GM18526 (cell line): Measurements from ENCODE around the gene STYK1.

Experiments
- POLR2A ChIP-seq: IDR thresholded peaks from 3 replicates; pipeline ENCODE4 v1.6.1; 2011; ENCODE audit not compliant: insufficient read length; ENCODE audit errors: extremely low read depth

Gene STYK1

GRCh38 chr12:10613349-10614055, 60.4 kb downstream of the STYK1 start, which contains the start of gene MAGOHB:
Gene MAGOHB, minus strand, starts transcription at chr12:10613609. Its CDS starts 77 bp downstream, at chr12:10613532.
- peak; percentile 78 for TF ChIP-seq POLR2A

- no peak for TF ChIP-seq POLR2A
These were observed 60.9 kb downstream of the STYK1 start for GRCh38 chr12:10612984-10613348.

DNA sequence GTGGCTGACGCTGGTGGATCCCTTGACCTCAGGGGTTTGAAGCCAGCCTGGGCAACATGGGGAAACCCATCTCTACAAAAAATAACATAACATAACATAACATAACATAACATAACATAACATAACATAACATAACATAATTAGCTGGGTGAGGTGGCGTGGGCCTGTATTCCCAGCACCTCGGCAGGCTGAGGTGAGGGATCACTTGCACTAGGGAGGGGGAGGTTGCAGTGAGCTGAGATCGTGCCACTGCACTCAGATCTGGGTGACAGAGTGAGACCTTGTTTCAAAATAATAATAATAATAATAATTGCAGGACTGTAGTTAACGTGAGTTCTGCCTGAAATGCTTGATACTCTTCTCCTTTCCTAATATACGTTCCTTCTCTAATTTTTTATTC, 61.7 kb downstream of the STYK1 start:
- TF ChIP-seq POLR2A = no peak

DNA sequence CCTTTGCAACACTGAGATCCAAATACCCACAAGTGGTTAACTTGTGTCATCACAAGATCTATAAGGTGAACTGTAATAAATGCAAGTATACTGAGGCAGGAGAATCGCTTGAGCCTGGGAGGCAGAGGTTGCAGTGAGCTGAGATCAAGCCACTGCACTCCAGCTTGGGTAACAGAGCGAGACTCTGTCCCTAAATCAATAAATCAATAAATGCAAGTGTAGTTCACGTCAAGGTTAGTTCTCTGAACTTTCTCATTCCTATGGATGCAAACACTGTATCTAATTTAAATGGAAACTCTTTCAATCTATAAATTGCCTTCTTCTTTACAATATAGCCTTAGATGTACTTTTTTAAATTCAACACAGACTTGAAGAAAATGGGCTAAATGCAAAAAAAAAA, 63.7 kb downstream of the STYK1 start:
- no peak for TF ChIP-seq POLR2A

- TF ChIP-seq POLR2A = no peak
These were observed 65.9 kb downstream of the STYK1 start for GRCh38 chr12:10607885-10608458.

GRCh38 chr12:10601860-10602259, 72.0 kb downstream of the STYK1 start:
- TF ChIP-seq POLR2A = no peak

GRCh38 chr12:10600988-10601387, 72.9 kb downstream of the STYK1 start:
- no peak for TF ChIP-seq POLR2A

DNA sequence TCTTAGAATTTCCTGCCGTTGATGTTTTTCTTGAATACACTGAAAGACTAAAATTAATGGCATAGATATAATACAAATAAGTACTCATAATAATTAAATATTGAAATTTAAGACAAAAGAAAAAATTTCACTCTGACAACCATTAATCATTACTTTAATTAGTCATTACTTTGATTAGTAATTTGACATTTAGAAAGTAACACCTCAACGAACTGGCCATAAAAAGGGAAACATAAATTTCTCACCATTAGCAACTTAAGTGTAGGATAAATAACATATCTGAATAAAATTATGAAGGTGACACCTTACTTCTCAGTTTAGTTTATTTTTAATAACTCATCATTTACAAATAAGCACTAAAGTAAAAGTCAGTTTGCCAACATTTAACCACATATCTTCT, 78.0 kb downstream of the STYK1 start:
- no peak for TF ChIP-seq POLR2A

GRCh38 chr12:10590966-10591365, 82.9 kb downstream of the STYK1 start:
- TF ChIP-seq POLR2A = no peak

GRCh38 chr12:10584415-10584814, 89.4 kb downstream of the STYK1 start:
- no peak for TF ChIP-seq POLR2A

- no peak for TF ChIP-seq POLR2A
These were observed 91.1 kb downstream of the STYK1 start for GRCh38 chr12:10582704-10583103.

- no peak for TF ChIP-seq POLR2A
These were observed 99.5 kb downstream of the STYK1 start for GRCh38 chr12:10574307-10574706.

DNA sequence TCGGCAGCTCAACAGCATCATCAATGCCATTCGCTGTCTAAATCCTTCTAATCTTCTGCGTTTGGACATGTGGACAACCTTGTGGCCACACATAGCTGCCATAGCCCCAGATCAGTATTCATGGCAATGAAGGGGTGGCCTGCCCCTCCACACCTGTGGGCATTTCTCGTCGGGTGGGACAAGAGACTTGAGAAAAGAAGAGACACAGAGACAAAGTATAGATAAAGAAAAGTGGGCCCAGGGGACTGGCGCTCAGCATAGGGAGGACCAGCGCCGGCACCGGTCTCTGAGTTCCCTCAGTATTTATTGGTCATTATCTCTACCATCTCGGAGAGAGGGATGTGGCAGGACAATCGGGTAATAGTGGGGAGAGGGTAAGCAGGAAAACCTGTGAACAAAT, 102.7 kb downstream of the STYK1 start:
- no peak for TF ChIP-seq POLR2A
